Hepatocyte (in vitro differentiated cells): ENCODE data around the gene XRCC5. TPM values are rescaled to one million over a fixed set of nuclear protein-coding genes. Genes with fewer than 3 reads are reported as not detected.

Experiments used
- DNase-seq: peaks from one replicate; pipeline ENCODE4 v3.0.0-alpha.2; 2016; ENCODE audit warnings: low spot score
- H2AFZ ChIP-seq: fragments of 200-600 bp; sonication (generic); 2 replicates; pipeline ENCODE4 v1.6.0; 2016; ENCODE audit warnings: antibody characterized with exemption, mild to moderate bottlenecking
- H3K27ac ChIP-seq: fragments of 200-600 bp; sonication (generic); 2 replicates; pipeline ENCODE4 v1.5.1; 2016; ENCODE audit warnings: mild to moderate bottlenecking
- H3K27me3 ChIP-seq: fragments of 200-600 bp; sonication (generic); 2 replicates; pipeline ENCODE4 v1.6.1; 2016
- H3K36me3 ChIP-seq: fragments of 200-600 bp; sonication (generic); replicated peaks from 2 replicates; pipeline ENCODE4 v1.5.1; 2016; ENCODE audit warnings: low read depth; ENCODE audit not compliant: insufficient read depth
- H3K4me1 ChIP-seq: fragments of 200-600 bp; sonication (generic); 2 replicates; pipeline ENCODE4 v1.5.1; 2016; ENCODE audit warnings: mild to moderate bottlenecking, moderate library complexity; ENCODE audit not compliant: insufficient read depth
- H3K4me2 ChIP-seq: fragments of 200-600 bp; sonication (generic); 2 replicates; pipeline ENCODE4 v1.6.0; 2016
- H3K4me3 ChIP-seq: fragments of 200-600 bp; sonication (generic); 2 replicates; pipeline ENCODE4 v1.5.1; 2016; ENCODE audit warnings: mild to moderate bottlenecking
- H3K79me2 ChIP-seq: fragments of 200-600 bp; sonication (generic); 2 replicates; pipeline ENCODE4 v1.6.0; 2017; ENCODE audit warnings: mild to moderate bottlenecking
- H3K9me2 ChIP-seq: fragments of 200-600 bp; sonication (generic); replicated peaks from 2 replicates; pipeline ENCODE4 v1.6.0; 2017; ENCODE audit warnings: mild to moderate bottlenecking; ENCODE audit not compliant: insufficient read depth
- H3K9me3 ChIP-seq: fragments of 200-600 bp; sonication (generic); 2 replicates; pipeline ENCODE4 v1.5.1; 2016; ENCODE audit warnings: low read depth, mild to moderate bottlenecking
- H4K20me1 ChIP-seq: fragments of 200-600 bp; sonication (generic); 2 replicates; pipeline ENCODE4 v1.6.0; 2016; ENCODE audit warnings: mild to moderate bottlenecking; ENCODE audit not compliant: insufficient read depth, poor library complexity, severe bottlenecking
- CTCF ChIP-seq: fragments of 200-600 bp; sonication (generic); IDR thresholded peaks from 2 replicates; pipeline ENCODE4 v1.5.1; 2016; ENCODE audit warnings: antibody characterized with exemption, mild to moderate bottlenecking; ENCODE audit not compliant: poor library complexity
- EZH2 ChIP-seq: fragments of 200-600 bp; sonication (generic); IDR thresholded peaks from 2 replicates; pipeline ENCODE4 v1.6.1; 2016; ENCODE audit warnings: antibody characterized with exemption, mild to moderate bottlenecking, borderline replicate concordance
- EZH2phosphoT487 ChIP-seq: fragments of 200-600 bp; sonication (generic); IDR thresholded peaks from one replicate; pipeline ENCODE4 v1.6.1; 2018; ENCODE audit warnings: antibody characterized with exemption, mild to moderate bottlenecking, low read depth, moderate library complexity; ENCODE audit not compliant: unreplicated experiment, severe bottlenecking
- WGBS: methylation state at CpG from one replicate; pipeline ENCODE4 v1.1.6; 2016; ENCODE audit warnings: low lambda C conversion rate; ENCODE audit errors: missing lambda C conversion rate; 5-methylcytosine and 5-hydroxymethylcytosine counted together
- polyA plus RNA-seq: library from polyadenylated mRNA; unstranded; fragments of >200 nt; fragmentation: Nextera tagmentation; extraction: Ambion mirVana; gene quantifications from 2 replicates; pipeline ENCODE4 v1.2.1, GENCODE V29; 2016
- total RNA-seq: library from RNA; depleted of rRNA; stranded (reverse); fragments of >200 nt; gene quantifications from 2 replicates; pipeline ENCODE4 v1.2.3, GENCODE V29; 2014

Gene XRCC5
- total and polyA plus RNA-seq, 2 experiments from 2014 or later = 181 to 208 TPM

DNA sequence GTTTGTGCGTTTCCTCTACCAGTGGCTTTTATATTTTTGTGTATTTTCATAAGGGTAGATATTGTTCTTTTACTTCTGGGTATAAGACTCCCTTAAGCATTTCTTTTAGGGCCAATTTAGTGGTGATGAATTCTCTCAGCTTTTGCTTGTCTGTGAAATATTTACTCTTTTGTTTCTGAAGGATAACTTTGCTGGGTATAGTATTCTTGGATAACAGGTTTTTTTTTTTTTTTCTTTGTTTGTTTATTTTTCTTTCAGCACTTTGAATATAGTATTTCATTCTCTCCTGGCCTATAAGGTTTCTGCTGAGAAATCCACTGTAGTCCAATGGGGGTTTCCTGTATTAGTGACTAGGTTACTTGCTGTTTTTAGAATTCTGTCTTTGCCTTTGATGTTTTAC, 122.7 kb downstream of the XRCC5 start:
- Histone ChIP-seq H3K27ac (no peak overlapping the region), H3K36me3 (no peaks in the 10 kb centered on the region), H2AFZ (no peak overlapping the region), H3K79me2 (no peaks in the 10 kb centered on the region), H3K9me2 (no peaks in the 10 kb centered on the region), H4K20me1 (no peaks in the 10 kb centered on the region), H3K27me3 (no peaks in the 10 kb centered on the region), H3K4me1 (no peaks in the 10 kb centered on the region), H3K4me2 (no peak overlapping the region), H3K9me3 (peaks cover 7% of the 10 kb centered on the region), H3K4me3 (no peak overlapping the region)
- WGBS = 0% methylated on average over 1 of the region's 1 CpG
- TF ChIP-seq EZH2 (no peak), EZH2phosphoT487 (no peak), CTCF (no peak)
- no peak for DNase-seq

DNA sequence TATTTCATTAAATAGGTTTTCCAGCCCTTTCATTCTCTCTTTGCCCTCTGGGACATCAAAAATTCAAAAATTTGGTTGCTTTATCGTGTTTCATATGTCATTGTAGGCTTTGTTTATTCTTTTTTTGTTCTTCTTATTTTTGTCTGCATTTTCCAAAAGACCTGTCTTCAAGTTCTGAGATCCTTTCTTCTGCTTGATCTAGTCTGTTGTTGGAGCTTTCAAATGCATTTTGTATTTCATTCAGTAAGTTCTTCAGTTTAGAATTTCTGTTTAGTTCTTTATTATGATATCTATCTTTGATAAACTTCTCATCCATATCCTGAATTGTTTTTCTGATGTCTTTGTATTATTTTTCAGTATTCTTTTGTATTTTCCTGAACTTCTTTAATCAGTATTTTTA, 123.6 kb downstream of the XRCC5 start:
- Histone ChIP-seq H3K9me3 (peaks cover 7% of the 10 kb centered on the region), H3K4me2 (no peak overlapping the region), H2AFZ (no peak overlapping the region), H3K79me2 (no peaks in the 10 kb centered on the region), H3K27me3 (no peaks in the 10 kb centered on the region), H3K4me3 (no peak overlapping the region), H3K4me1 (no peaks in the 10 kb centered on the region), H3K27ac (no peak overlapping the region), H4K20me1 (no peaks in the 10 kb centered on the region), H3K36me3 (no peaks in the 10 kb centered on the region), H3K9me2 (no peaks in the 10 kb centered on the region)
- WGBS = 90% methylated on average over 1 of the region's 1 CpG
- TF ChIP-seq CTCF = no peak
- no peak for DNase-seq

DNA sequence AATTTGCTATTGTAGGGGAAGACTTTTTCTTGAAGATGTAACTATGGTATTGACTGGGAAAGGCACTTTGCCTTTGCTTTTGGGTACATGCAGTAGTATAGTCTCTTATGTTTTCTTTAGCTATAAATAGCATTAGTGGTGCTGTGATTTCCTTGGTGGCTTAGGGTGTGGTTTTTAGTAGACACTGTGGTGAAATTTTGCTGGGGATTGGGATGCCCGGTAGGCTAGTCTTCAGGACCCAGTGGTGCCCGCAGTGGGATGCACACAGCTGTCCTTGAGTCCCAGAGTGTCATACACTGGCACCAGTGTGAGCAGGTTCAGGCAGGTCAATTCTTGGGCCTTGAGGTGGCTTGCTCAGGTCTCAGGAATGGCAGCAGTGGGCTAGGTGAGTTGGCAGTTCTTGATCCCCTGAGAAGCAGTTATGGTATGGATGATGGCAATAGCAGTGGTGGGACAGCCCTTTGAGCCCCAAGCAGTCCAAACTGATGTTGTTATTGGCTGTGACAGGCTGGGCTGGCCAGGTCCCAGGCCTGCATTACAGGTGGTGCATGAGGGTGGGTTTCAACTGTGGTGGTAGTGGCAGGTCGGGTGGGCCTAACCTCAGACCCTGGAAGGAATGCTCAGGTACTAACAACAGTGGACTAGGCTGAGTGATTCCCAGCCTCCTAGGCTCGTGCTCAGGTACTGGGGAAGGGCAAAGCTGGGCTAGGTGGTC, 124.3 kb downstream of the XRCC5 start:
- H4K20me1 ChIP-seq = no peaks in the 10 kb centered on the region
- H3K9me2 ChIP-seq = no peaks in the 10 kb centered on the region
- no peaks in the 10 kb centered on the region for H3K27me3 ChIP-seq
- no peaks in the 10 kb centered on the region for H3K79me2 ChIP-seq
- H3K36me3 ChIP-seq = no peaks in the 10 kb centered on the region
- no peak overlapping the region for H3K4me3 ChIP-seq
- no peak overlapping the region for H3K4me2 ChIP-seq
- no peak overlapping the region for H3K27ac ChIP-seq
- no peaks in the 10 kb centered on the region for H3K4me1 ChIP-seq
- no peak overlapping the region for H2AFZ ChIP-seq
- no peak for DNase-seq
- 85% methylated on average over 4 of the region's 4 CpGs for WGBS
- TF ChIP-seq EZH2phosphoT487 (no peak), EZH2 (no peak), CTCF (no peak)
- H3K9me3 ChIP-seq = peaks cover 7% of the 10 kb centered on the region

GRCh38 chr2:216234106-216234505, 125.0 kb downstream of the XRCC5 start:
- WGBS = 97% methylated on average over 3 of the region's 3 CpGs
- TF ChIP-seq EZH2phosphoT487 (no peak), EZH2 (no peak), CTCF (no peak)
- Histone ChIP-seq H2AFZ (no peak overlapping the region), H4K20me1 (no peaks in the 10 kb centered on the region), H3K4me2 (no peak overlapping the region), H3K36me3 (no peaks in the 10 kb centered on the region), H3K9me3 (peaks cover 7% of the 10 kb centered on the region), H3K9me2 (no peaks in the 10 kb centered on the region), H3K27me3 (no peaks in the 10 kb centered on the region), H3K4me1 (no peaks in the 10 kb centered on the region), H3K79me2 (no peaks in the 10 kb centered on the region), H3K4me3 (no peak overlapping the region), H3K27ac (no peak overlapping the region)
- no peak for DNase-seq
